ENCODE data around the gene PRICKLE2.

PRICKLE2 gene

GRCh38 chr3:64247991-64248646 lies 22.9 kb upstream of the PRICKLE2 start:
- no peak for DNase-seq

- no peak for DNase-seq
Measured at GRCh38 chr3:64244011-64244942, 19.0 kb upstream of the PRICKLE2 start.

DNA sequence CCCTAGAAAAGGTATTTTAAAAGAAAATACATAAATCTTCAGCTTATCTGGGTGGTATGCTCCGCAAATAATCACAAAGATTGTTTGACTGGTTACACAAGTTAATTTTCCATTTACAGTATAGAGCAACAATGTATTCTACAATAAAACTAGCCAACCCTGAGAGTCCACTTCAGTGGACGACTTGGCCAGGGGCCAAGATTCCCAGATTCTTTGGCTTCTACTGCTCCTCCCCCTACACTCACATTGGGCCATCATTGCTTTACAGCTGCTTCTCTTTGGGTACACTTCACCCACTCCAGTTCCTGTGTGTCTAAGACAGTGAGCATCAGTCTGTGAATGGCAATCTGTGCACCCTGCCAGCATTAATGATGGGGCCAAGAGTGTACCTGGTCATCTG lies 17.2 kb upstream of the PRICKLE2 start:
- DNase-seq = no peak

- no peak for DNase-seq
Measured at GRCh38 chr3:64240959-64241358, 15.7 kb upstream of the PRICKLE2 start.

- DNase-seq = no peak
Measured at GRCh38 chr3:64240396-64240795, 15.1 kb upstream of the PRICKLE2 start.

GRCh38 chr3:64239841-64240240 lies 14.6 kb upstream of the PRICKLE2 start:
- DNase-seq = no peak

- no peak for DNase-seq
Measured at GRCh38 chr3:64238971-64239667, 13.9 kb upstream of the PRICKLE2 start.

DNA sequence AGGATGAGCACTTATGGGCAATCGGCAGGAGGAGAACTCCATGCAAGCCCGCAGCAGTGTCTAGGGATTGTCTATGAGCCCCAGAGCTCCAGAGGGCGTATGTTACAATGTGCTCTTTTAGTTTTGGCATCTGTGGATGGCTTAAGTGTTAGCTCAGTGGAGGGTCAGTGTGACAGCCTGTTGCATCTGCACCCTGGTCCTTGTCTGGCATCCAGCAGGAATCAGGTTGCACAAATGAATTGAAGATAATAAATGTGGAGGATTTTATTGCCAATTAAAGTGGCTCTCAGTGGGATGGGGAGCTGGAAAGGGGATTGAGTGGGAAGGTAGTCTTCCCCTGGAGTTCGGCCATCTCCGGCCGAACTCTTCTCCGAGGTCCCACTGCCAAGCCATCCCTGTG lies 11.8 kb upstream of the PRICKLE2 start:
- DNase-seq = no peak

DNA sequence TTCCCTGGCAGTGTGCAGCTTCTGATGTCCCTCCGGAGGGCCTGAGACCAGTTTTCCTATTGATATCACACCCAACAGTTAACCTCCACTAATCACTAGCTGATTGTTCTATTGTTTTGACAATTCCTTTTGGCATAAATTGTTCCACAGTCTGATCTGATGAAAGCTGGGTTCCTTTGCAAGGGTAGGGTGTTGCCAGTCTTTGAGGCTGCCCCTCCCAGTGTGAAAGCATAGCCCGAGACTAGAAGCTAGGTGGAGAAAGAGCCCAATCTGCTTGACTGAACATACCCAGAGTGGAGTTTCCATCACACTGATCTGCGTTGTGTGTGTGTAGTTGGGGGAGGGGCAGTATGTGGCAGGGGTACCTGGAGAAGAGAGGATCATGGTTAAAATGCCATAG lies 10.3 kb upstream of the PRICKLE2 start:
- no peak for DNase-seq

- no peak for DNase-seq
Measured at GRCh38 chr3:64234571-64234970, 9.3 kb upstream of the PRICKLE2 start.

GRCh38 chr3:64232821-64233220 lies 7.6 kb upstream of the PRICKLE2 start:
- no peak for DNase-seq

- no peak for DNase-seq
Measured at GRCh38 chr3:64229903-64230302, 4.6 kb upstream of the PRICKLE2 start.

GRCh38 chr3:64228110-64228509 lies 2.8 kb upstream of the PRICKLE2 start:
- no peak for DNase-seq

DNA sequence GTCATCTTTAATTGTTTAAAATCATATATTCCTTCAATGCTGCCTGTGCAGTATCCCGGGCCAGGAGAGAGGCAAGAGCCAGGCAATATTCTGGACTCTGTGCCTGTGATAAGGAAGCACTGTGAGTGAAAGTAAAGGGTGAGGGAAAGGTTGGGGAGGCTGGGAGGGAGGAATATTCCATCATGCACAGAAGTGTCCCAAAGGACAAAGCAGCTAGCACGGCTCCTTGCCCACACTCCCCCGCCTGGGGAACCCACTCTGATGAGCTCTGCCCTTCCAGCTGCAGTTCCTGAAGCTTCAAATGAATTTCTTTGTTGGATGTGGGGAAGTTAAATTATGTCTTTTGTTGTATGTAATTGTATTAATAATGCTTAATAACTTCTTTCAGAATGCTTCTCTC lies 1.5 kb upstream of the PRICKLE2 start:
- DNase-seq = no peak

DNA sequence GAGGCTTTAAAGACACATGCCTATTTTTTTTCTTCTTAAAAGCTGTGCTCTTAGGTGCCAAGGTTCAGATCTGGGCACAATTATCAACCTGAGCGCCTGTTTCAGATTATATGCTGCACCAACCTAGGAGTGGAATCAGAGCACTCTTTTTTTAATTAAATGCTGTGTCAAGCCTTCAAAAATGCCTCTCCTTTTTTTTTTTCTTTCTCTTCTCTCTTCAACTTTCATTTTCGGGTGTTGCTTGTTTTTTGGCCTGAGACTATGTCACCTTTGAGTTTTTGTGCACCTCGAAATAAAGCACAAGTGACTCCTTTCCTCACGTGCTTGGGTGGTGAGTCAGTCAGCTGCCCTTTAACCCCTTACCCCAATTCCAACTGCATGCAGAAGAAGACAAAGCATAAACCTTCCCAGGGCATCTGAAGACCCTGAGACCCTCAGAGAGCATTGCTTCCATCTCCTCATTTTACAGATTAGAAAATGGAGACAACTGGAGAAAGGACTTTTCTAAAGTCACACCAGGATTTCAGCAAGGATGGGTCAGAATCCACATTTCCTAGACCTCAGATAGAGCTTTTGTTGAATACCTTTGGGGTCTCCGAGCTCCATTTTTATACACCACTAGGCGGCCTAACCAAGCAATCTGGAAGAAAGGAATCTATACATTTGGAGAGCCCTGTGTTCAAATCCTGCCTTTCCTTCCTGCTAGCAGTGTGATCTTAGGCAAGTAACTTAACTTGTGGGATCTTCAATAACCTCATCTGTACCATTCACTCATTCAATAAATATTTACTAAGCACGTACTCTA lies 631 bp upstream of the PRICKLE2 start:
- DNase-seq = no peak

DNA sequence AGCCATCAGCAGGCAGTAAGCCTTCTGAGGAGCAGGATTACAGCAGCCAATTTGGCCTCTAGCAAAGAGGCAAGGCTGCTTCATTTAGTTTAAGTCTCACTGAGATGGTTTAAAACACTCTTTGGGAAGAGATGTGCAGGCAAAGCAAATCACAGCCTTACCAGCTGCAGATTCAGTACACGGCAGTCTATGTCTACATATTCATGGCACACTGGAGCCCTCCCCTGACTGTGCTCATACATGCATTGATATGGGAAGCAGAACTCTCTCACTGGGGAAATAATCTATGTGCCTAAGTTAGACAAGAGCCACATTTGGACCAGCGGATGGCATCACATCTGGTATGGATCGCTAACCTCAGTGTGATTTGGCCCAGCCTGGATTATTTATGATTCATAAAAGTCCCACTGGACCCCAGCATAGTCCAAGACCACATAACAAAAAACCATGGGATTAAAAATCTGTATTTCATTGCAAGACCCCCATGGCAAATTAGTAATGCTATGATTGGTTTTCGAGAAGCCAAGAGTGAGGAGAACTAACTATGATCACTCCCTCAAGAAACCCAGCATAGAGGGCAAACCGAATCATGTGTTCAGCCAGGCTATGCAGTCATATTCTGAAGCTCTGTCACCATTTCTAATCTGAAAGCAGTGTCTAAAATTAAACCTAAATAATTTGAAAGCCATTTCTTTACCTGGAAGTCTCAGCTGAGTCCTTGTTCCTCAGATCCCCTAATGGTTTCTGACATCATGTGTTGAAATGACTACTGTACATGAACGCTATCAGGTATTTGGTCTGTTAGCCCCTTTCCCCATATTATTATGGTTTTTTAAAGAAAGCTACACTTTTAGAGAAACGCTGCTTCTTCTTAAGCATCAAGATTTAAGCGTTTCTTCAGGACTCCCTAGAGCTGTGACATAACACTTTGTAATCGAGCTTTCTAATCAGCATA lies 1.2 kb downstream of the PRICKLE2 start:
- DNase-seq = no peak

DNA sequence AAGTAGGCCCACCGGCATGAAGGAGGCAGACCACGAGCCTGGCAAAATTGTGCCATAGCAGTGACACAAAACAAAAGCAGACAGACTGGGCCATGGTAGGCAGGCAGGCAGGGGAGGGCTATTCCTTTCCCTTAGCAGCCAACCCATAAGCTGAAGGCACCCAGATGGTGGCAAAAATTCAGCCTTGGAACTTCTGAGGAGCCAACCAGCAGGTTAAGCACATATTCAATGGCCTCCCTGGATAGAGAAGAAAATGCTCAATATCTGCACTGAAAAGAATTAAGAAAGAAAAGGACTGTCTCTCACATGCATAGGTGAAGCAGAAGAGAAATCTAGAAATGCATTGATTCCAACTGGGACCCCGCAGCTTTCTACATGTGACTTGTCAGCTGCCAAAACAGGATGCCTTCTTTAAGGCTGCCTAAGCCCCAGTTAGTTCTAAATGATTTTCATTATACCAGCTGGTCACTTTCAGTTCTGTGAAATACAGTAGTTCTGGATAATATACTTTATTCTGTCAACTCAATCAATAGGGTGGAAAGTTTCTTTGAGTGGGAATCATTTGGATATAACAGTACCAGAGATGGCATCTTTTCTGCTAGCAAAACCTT lies 2.7 kb downstream of the PRICKLE2 start:
- no peak for DNase-seq

DNA sequence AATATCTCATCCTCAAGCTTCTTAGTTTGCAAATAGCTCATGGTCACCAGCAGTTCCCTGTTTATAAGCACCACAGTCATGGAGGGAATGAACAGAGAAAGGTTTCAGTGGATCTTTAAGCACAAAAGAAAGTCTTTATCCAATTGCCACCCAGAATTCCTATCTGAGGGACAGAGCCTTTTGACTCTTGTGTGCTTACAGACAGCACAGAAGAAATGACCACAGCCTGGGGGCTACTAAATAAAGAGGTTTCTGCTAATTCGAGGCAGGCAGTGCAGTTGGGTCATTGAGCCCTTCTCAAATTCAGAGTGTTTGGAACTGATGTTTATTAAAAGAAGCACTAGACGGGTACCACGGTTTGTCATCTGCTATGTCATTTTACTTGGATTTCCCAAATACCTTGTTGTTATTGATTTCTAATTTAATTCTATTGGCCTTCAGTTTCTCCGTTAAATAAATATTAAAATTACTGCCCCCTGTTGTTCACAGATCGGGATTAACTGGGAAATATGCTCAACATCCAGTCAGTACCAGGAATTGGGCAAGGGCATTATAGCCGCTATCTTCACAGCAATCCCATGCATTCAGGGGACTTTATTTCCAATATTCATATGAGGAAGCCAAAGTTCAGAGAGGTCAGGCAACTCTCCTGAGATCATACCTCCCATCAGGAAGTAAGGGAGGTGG lies 3.6 kb downstream of the PRICKLE2 start:
- no peak for DNase-seq

DNA sequence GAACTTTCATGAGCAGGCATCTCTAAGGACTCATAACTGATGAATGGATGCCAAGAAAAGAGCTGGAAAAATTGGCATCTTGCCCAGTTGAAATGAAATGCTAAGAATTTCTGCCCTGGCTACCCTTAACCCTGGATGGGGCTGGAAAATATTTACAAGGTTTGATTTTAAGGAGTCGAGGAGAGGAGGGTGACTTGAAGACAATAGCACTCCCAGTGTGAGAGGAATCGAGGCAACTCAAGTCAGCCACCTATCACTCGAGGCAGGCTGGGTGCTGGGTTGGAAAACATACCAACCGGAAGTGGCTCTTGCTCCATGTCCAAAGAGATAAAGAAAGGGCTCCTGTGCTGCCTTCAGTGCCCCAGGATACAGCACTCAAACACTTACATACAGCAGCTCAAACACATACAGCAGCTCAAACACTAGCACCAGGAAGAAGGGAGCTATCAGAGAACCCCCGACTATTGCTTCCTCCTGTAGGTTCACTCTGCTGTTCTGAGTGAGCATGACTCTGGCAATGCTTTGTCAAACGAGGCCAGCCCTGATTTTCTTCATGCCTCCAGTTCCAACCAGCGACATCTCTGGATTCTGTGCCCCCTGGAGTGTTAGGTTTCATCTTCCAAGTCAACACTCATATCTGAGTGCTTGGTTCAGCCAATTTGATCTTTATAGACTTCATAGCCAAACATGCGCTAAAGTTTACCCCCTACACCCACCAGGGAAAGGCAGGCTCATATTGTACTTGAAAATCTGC lies 4.9 kb downstream of the PRICKLE2 start:
- DNase-seq = no peak

- no peak for DNase-seq
Measured at GRCh38 chr3:64218746-64219145, 6.5 kb downstream of the PRICKLE2 start.

Measured in KG1 (cell line).